ENCODE measurements around the gene ABI1. TPM values are rescaled to one million over a fixed set of nuclear protein-coding genes. Genes with fewer than 3 reads are reported as not detected.

Gene ABI1
- total and polyA plus RNA-seq, 9 of the 15 experiments (the other 6 are each of a cell fraction or from before 2014, with no cell fraction given) = 22.1 to 52.3 (median 39.0) TPM

- Histone ChIP-seq H3K4me2 (ENCODE audit: insufficient read depth, low read length) (no peak overlapping the region), H3K4me1 (replicated peaks in 1 of 2; ENCODE audit: control insufficient read depth in 2 of 2, insufficient read depth in 2 of 2, low read length in 2 of 2) (peaks cover 0 to 3% of the 10 kb centered on the region in 2 experiments; a peak in 2 of 5 replicates), H3K27me3 (ENCODE audit: control insufficient read depth in 2 of 2, insufficient read depth in 2 of 2, low read length in 2 of 2) (peaks cover 6 to 12% of the 10 kb centered on the region in 2 experiments; a peak in 2 of 5 replicates), H3K4me3 (no peak overlapping the region), H3K36me3 (ENCODE audit: control insufficient read depth, insufficient read depth, low read length) (no peaks in the 10 kb centered on the region), H4K20me1 (replicated peaks; ENCODE audit: control insufficient read depth, insufficient read depth, low read length) (no peaks in the 10 kb centered on the region), H3K9me1 (ENCODE audit: control insufficient read depth, insufficient read depth, low read length) (no peaks in the 10 kb centered on the region), H3K27ac (ENCODE audit: extremely low read depth, low read depth, low read length) (no peak overlapping the region), H3K9ac (ENCODE audit: insufficient read depth in 1 of 2, low read depth in 2 of 2, low read length in 2 of 2) (no peak overlapping the region), H3K79me2 (ENCODE audit: control insufficient read depth, insufficient read depth, low read length) (no peaks in the 10 kb centered on the region), H2AFZ (ENCODE audit: low read depth, low read length) (no peak overlapping the region), H3K9me3 (replicated peaks; ENCODE audit: control insufficient read depth, insufficient read depth, low read depth, low read length) (no peaks in the 10 kb centered on the region)
- BruUV-seq (replicated peaks) = no TSS peak
- FAIRE-seq = no peak
- CTCF ChIA-PET (ENCODE audit: low intra/inter-chr PET ratio) = no interaction called here
- ATAC-seq = no peak
- POLR2A ChIA-PET = interaction anchor here (1.7 kb wide), 1 partner anchor 10 kb away, joined by 6 read pairs; the partner anchor contains the start of gene ABI1
- no peak for DNase-seq (ENCODE audit: extremely low read depth in 1 of 4, low spot score in 3 of 4)
- in situ Hi-C loops (cut with MboI) = loop anchor here (5.0 kb wide), 1 partner anchor 143 kb away; no protein-coding TSS in a partner anchor
- WGBS (ENCODE audit: insufficient coverage, low coverage, missing lambda C conversion rate) = 36% methylated on average over 1 of the region's 1 CpG
- intact Hi-C loops (cut with micrococcal nuclease) = no loop called here
- TF ChIP-seq SIN3B (IDR thresholded peaks at IDR 0.05; ENCODE audit: low read depth) (no peak), MCM5 (IDR thresholded peaks at IDR 0.05; ENCODE audit: low read depth) (no peak), MTA1 (IDR thresholded peaks at IDR 0.05; ENCODE audit: borderline replicate concordance) (no peak), SIRT6 (IDR thresholded peaks at IDR 0.05; ENCODE audit: low read depth, low read length) (no peak), SIX5 (IDR thresholded peaks at IDR 0.05; ENCODE audit: borderline replicate concordance in 1 of 2, insufficient read depth in 1 of 2, low read depth in 1 of 2, low read length in 2 of 2) (no peak), FOXP4 (CRISPR knock-in tag; IDR thresholded peaks at IDR 0.05; ENCODE audit: borderline replicate concordance) (no peak), SIN3A (IDR thresholded peaks at IDR 0.05; ENCODE audit: borderline replicate concordance in 2 of 2, control insufficient read depth in 1 of 2, low read depth in 2 of 2, low read length in 2 of 2) (no peak), ZNF24 (IDR thresholded peaks at IDR 0.05) (no peak), GMEB1 (CRISPR knock-in tag; IDR thresholded peaks at IDR 0.05) (no peak), ZBTB49 (CRISPR knock-in tag; IDR thresholded peaks at IDR 0.05; ENCODE audit: borderline replicate concordance) (no peak), TAF15 (IDR thresholded peaks at IDR 0.05; ENCODE audit: low read depth, low read length) (no peak), RBM22 (IDR thresholded peaks at IDR 0.05; ENCODE audit: low read depth, low read length, poor library complexity, severe bottlenecking) (no peak), TSC22D4 (tag; IDR thresholded peaks at IDR 0.05) (no peak), PHTF2 (CRISPR knock-in tag; IDR thresholded peaks at IDR 0.05) (no peak), POLR3A (IDR thresholded peaks at IDR 0.05; ENCODE audit: borderline replicate concordance, extremely low read depth, insufficient read depth, insufficient read length) (no peak), SAFB2 (IDR thresholded peaks at IDR 0.05; ENCODE audit: borderline replicate concordance, low read depth, low read length, severe bottlenecking) (no peak)
Measured at GRCh38 chr10:26870766-26871165, 10.0 kb upstream of the ABI1 start.
